Panc1 (cell line): ENCODE measurements around the gene DCST1.

Experiments
- REST ChIP-seq, 2 experiments: IDR thresholded peaks; 2 replicates each; pipeline ENCODE4 v1.6.1; 2011 to 2012; ENCODE audit warnings: low read depth in 2 of 2, control low read depth in 1 of 2, low read length in 1 of 2, mild to moderate bottlenecking in 1 of 2, moderate library complexity in 1 of 2; ENCODE audit not compliant: insufficient read depth in 1 of 2
- SIN3A ChIP-seq: IDR thresholded peaks from 2 replicates; pipeline ENCODE4 v1.6.1; 2012; ENCODE audit warnings: low read depth, mild to moderate bottlenecking, low read length, moderate library complexity, borderline replicate concordance; ENCODE audit not compliant: insufficient read depth
- TF ChIP-seq, protein P1 (sequence below): fragments of 450-650 bp; IDR thresholded peaks from 2 replicates; pipeline ENCODE4 v1.5.1; 2017; ENCODE audit warnings: mild to moderate bottlenecking

DNA sequence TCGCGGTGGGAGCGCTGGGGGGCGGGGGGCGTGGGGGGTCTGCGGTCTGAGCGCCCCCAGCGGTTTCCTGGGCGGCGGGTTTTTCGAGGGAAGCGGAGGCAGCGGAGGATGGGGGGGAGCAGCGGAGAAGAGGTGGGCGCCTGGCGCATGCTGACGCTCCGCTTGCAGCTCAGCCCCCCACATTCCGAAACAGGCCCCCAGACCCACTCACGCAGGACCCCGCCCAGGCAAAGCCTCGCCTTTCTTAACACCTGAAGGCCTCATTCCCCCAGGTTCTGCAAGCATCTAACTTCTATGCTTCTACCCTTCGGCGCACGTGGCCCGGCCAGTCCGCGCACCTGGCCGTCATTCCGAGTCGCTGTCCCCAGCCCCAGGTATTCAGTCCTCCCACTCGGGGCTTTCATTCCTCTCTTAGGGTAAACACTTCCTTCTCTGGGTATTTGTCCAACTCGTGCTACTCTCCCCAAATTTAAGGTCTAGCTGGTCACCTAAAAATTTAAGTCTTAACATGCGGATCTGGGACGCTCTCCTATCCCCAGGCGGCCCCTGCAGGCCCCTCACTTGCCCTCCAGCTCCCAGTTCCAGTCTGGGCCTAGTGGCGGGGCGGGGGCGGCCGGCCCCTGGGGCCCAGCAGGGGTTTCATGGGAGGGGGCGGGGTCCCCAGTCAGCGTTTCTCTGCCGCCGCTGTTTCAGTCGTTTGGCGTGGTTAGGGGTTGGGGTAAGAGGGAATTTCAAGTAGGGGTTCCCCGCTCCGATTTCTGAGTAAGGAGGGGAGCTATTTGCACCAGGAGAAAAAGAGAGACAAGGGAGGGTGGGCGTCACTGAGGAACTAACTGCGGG is 33.8 kb upstream of the DCST1 start:
- TF ChIP-seq REST (IDR thresholded peaks at IDR 0.05; ENCODE audit: insufficient read depth in 1 of 2, low read depth in 2 of 2, low read length in 1 of 2), result no peak
- TF ChIP-seq, protein P1, sequence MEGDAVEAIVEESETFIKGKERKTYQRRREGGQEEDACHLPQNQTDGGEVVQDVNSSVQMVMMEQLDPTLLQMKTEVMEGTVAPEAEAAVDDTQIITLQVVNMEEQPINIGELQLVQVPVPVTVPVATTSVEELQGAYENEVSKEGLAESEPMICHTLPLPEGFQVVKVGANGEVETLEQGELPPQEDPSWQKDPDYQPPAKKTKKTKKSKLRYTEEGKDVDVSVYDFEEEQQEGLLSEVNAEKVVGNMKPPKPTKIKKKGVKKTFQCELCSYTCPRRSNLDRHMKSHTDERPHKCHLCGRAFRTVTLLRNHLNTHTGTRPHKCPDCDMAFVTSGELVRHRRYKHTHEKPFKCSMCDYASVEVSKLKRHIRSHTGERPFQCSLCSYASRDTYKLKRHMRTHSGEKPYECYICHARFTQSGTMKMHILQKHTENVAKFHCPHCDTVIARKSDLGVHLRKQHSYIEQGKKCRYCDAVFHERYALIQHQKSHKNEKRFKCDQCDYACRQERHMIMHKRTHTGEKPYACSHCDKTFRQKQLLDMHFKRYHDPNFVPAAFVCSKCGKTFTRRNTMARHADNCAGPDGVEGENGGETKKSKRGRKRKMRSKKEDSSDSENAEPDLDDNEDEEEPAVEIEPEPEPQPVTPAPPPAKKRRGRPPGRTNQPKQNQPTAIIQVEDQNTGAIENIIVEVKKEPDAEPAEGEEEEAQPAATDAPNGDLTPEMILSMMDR, result 0 out of 2 replicates have a peak, but pooled peaks have one; percentile 43
- no peak for TF ChIP-seq SIN3A
